ENCODE results near the gene SLX9.
"Not testable (repeated sequence)": the region's sequence is repeated elsewhere in the genome, so short reads cannot be mapped to it uniquely, and the experiment has no call there.

SLX9 gene

DNA sequence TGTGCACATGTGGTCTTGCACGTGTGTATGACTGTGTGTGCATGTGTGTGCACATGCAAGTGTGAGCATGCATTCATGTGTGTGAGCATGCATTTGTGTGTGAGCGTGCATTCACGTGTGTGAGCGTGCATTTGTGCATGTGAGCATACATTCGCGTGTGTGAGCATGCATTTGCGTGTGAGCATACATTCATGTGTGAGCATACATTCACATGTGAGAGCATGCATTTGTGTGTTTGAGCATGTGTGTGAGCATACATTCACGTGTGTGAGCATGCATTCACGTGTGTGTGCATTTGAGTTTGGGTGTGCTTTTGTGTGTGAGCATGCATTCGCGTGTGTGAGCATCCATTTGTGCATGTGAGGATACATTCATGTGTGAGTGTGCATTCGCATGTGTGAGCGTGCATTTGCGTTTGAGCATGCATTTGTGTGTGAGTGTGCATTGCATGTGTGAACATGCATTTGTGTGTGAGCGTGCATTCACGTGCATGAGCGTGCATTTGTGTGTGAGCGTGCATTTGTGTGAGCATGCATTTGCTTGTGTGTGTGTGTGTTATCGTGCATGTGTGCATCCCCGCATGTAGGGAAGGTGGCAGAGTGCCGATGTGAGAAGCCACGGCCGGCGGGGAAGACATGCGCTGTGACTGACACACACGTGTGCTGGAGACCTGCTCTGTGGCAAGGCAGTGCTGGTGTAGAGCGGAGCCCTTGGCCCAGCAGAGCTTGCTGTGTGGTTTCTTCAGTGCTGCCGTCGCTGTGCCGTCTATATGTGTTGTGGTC is 37.4 kb upstream of the SLX9 start:
- DNase-seq (ENCODE audit: low read depth in 2 of 2), result no peak

DNA sequence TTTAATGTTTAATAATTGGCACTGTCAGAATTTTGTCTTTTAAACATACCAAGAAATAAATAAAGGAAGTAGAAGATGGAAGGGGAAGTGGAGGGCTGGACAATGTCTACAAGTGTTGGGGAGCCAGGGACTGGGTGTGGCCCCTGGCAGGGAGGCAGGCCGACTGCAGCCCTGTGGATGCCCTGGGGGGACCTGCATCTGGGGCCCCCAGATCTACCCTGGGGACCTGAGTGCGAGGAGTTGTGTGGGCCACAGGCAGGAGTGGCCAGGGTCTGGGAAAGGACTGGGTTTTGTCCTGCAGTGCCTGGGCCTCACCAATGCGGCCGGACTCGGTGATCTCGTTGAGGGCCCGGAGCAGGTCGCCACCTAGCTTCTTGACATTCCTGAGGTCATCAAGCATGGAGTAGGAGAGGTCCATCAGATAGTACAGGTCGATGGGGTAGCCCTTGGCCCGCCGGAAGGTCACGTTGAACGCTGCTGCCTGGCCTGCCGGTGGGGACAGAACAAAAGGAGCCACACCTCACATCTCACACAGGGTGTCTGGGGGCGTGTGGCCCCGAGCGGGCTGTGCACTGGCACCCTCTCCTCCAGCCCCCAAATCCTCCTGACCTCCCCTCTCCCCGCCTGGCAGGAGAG is 36.7 kb upstream of the SLX9 start:
- DNase-seq (ENCODE audit: low read depth in 2 of 2), result no peak

DNA sequence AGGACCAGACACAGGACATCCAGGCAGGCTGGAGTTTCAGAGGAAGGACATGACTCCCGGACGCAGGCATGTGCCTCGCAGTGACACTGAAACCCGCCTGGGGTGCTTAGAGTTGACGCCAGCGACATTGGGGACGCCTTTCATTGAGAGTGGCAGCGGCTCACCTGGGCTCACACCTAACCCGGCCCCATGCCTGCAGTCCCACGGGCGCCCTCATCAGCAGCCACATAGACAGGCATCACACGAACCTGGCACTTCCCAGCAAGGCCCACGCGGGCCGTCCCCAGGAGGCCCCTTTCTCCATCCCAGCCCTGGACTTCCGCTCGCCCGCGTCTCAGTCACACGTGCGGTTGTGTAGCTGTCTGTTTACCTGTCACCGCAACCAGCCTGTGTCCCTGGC is 36.1 kb upstream of the SLX9 start:
- no peak for DNase-seq (ENCODE audit: low read depth in 2 of 2)

DNA sequence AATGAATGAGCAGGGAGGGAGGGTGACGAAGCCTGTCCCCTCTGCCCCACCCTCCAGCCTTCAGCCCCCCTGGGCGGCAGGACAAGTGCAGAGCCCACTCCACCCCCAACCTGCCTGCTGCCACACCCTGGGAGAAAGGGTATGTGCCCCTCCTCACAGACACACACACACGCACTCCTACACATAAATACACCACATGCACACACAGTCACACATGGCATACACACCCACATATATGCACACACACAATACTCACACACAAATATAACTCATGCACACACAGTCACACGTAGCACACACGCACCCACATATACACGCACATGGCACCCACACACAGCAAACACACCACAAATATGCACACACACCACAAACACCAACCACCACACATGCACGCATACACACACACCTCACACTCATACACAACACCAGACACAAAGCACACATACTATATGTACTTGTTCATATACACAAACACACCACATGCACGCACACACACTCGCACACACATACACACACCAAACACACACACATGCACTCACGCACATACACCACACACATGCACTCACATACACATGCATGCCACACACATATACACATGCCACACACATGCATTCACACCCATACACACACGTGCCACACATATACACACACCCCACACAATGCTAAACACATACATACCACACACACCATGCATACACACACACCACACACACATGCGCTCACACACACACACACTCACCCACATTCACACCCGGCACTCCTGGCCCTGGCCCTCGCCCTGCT is 35.5 kb upstream of the SLX9 start:
- DNase-seq (ENCODE audit: low read depth in 2 of 2), result no peak

DNA sequence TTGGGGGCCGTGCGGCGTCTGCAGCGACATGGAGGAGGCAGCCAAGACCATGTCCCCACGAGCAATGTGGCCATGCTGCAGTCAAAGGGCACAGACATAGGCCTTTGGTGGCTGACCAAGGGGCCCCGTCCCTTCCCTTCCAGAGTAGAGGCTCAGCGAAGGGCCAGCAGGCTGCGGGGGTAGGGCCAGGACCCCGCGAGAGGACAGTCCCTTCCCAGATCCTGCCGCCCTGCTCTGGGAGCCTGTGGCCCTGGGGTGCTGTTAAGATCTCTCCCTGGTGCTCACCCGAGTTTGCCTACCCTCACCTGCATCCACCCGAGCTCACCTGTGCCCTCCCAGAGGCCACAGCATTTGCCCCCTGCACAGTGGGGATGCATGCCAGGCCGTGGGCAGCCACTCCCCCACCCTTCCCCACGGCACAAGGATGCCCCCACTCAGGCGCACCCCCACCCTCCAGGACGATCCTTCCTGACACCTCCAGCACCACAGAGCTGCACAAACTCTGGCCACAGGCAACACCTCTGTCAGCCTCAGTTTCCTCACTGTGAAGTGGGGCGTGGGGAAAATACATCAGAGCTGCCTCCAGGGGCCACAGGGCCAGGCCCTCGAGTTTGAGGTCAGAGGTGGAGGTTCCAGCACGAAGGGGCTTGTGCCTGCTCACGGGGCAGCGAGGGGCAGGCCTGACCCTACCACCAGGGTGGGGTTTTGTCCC is 34.7 kb upstream of the SLX9 start:
- no peak for DNase-seq (ENCODE audit: low read depth in 2 of 2)

DNA sequence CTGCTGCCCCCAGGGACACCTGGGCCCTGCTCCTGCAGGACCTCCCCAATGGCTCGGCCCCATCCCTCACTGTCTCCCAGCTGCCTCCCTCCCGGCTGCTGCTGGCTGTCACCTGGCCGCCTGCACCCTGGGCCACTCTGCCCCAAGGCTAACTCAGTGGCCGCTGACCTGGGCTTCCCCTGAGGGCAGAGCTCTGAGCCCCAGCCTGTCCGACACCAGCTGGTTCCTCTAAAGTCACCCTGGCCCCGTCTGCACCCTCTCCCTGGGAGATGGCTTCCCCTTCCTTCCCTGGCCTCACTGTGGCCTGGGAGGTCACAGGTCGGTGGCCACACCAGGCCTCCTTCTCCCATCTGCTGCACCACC is 34.1 kb upstream of the SLX9 start:
- DNase-seq (ENCODE audit: low read depth in 2 of 2), result no peak

DNA sequence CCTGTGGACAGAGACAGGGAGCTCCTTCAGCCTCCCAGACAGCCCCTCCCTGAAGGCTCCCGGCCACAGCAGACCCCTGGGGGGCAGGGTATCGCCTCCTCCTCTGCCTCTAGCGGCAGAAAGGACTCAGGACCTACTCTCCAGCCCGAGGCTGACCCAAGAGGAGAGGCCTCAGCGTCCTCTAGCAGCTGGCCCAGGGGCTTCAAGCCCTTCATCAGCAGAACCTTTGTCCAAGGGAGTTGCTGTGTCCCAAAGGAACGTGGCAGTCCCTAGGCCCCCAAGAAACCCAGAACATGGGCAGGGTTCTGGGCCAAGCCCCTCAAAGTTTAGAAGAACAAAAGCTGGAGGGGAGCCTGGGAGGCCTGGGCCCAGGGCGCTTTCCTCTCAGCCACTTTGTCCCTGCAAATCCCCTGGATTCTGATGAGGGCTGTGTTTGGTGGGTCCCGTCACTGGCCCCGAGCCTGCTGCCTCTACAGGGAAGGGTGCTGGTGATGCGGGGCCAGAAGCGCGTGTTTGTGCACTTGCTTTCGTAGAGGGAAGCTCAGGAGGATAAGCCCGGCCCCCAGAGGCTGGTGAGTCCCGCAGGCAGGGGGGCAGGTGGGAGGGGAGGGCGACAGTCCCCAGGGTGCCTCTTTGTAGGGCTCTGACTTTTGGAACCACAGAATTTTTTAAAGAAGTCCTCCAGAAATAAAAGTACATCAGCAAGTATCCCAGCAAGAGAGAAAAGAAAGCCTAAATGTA is 32.4 kb upstream of the SLX9 start:
- no peak for DNase-seq (ENCODE audit: low read depth in 2 of 2)

DNA sequence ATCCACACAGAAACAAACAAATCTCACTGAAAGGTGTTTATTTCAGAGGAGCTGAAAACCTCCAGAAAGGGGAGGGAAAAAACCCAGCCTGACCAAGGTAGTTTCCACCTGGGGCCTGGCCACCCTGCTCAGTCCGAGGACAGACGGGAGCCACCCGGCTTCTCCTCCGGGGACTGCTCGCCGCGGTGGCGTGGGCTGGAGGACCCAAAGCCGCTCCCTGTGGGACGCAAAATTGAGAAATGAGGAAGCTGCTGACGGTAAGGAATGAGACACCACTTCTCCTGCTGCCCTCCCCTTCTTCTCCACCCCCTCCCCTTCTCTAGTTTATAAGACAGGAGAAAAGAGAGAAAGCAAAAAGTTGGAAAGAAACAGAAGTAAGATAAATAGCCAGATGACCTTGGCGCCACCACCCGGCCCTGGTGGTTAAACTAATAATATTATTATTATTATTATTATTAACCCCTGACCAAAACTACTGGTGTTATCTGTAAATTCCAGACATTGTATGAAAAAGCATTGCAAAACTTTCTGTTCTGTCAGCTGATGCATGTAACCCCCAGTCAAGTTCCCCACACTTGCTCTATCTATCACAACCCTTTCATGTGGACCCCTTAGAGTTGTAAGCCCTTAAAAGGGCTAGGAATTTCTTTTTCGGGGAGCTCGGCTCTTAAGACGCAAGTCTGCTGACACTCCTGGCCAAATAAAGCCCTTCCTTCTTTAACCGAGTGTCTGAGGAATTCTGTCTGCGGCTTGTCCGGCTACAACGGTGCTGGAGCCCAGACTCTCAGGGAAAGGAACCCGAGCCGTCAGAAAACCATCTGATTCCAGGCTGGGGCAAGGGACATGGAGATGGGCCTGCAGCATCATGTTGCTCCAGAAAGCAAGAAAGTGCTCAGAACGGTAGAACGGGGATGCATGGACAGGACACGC is 31.6 kb upstream of the SLX9 start:
- no peak for DNase-seq (ENCODE audit: low read depth in 2 of 2)

DNA sequence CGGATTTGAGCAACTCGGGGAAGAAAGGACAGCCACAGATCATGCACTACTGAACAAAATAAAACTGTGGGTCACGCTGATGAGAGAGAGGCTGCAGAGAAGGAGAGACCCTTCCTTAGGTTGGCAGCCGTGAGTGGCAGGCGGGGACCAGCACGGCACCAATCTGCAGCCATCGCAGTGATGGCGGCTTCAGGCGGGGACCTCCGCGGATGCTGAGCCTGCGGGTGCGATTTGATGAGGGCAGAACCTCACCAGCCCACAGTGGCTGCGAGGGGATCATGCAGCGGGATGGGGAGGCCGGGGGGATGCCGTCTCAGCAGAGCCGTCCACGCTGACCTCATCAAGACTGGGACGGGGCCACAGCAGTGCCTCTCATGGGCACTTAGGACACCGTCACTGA is 30.9 kb upstream of the SLX9 start:
- DNase-seq (ENCODE audit: low read depth in 2 of 2), result no peak

DNA sequence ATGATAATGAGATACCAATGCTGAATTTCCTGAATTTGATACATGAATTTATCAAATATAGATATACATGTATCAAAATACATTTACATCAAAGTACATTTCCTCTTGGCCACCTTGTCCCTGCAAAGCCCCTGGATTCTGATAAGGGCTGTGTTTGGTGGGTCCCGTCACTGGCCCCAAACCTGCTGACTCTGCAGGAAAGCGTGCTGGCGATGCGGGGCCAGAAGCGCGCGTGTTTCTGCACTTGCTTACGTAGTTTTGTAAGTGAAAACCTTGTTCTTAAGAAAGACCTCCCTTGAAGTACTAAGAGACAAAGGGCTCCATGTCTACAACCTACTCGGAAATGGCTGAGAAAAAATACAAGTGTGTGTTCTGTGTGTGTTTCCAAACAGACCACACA is 30.1 kb upstream of the SLX9 start:
- no peak for DNase-seq (ENCODE audit: low read depth in 2 of 2)

DNA sequence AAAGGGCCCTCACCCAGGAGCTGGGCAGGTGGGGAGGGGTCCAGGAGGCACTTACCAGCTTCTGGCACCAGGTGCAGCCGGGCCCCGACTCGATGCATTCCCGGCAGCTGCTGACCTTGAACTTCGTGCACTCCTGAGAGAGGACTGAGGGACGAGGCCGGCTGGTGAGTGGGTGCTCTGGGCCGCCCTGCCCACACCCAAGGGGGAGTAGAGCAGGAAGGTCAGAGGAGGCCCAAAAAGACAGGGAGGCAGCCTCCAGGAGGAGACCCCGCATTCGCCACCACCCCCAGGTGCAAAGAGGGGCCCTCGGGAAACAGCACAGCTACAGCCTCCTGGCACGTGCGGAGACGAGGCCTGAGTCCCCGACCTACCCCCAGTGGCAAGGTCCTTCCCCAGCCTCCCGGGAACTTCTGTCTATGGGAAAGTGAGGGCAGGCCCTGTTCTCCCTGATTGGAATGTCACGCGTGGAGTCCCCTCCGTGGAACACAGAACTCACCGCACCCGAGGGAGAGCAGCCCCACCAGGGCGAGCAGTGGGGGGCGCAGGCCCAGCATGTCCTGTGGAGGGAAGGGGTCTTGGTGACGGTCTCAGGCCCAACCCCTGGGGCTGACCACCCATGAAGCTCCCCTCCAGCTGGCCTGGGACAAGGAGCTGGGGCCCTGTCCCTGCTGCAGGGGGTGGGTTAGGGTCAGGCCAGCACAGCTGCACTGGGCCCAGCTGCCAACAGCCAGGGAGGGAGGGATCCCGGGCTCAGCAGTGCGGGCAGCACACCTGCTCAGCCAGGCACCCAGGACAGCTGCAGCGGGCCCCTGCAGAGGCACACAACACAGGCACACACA is 29.4 kb upstream of the SLX9 start:
- no peak for DNase-seq (ENCODE audit: low read depth in 2 of 2)

DNA sequence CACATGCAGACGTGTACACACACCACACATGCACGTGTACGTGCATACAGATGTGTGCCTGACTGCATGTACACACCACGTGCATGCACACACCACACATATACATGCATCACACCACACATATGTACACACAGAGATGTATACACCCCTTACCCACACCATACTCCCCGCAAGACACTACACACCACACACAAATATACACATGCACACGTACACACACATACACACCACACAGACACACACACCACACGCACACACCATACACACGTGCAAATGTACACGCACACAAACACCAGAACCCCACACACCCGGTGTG is 28.8 kb upstream of the SLX9 start:
- no peak for DNase-seq (ENCODE audit: low read depth in 2 of 2)

DNA sequence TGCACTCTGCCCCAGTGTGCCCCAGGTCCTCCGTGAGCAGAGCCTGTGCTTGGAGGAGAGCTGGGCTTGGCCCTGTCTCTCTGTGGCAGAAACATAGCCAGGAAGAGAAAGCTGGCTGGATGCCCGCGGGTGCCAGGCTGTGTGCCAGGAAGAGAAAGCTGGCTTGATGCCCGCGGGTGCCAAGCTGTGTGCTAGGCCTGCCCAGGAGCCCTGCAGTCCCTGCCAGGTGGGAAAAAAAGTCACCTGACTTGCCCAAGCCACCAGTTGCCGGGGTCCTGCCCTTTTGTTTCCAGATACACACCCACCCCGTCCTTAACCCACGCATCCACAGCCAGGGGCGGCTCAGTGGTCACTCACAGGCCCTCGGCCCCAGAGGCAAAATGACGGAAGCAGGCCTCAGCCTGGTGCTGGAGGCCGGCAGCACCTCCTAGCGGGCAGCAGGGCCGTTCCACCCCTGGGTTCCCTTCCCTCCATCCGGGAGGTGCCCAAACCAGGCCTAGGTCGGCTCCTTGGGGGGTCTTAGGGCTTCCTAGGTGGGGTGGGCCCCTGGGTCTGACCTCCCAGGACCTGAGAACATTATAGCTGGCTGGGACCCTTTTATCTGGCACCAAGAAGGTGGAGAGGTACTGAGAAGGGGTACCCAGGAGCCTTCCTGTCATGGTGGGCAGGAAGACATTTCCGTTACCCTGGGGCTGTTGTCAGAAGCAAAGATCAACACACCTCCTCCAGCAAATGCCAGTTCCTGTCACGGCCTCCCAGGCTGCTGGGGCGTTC is 28.3 kb upstream of the SLX9 start:
- no peak for DNase-seq (ENCODE audit: low read depth in 2 of 2)

DNA sequence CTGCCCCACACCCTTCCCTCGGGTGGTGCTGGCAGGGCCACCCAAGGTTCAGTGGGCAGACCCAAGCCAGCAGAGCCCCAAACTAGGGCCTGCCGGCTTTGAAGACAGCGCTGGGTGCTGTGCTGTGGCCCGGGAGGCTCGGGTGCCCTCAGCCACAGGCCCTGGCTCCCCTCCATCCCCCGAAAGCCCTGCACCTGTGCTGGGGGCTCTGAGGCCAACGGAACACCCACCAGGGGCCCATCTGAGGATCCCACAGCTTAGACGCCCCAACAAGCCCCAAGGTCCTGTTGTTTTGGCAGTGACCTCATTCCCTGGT is 27.7 kb upstream of the SLX9 start:
- no peak for DNase-seq (ENCODE audit: low read depth in 2 of 2)

DNA sequence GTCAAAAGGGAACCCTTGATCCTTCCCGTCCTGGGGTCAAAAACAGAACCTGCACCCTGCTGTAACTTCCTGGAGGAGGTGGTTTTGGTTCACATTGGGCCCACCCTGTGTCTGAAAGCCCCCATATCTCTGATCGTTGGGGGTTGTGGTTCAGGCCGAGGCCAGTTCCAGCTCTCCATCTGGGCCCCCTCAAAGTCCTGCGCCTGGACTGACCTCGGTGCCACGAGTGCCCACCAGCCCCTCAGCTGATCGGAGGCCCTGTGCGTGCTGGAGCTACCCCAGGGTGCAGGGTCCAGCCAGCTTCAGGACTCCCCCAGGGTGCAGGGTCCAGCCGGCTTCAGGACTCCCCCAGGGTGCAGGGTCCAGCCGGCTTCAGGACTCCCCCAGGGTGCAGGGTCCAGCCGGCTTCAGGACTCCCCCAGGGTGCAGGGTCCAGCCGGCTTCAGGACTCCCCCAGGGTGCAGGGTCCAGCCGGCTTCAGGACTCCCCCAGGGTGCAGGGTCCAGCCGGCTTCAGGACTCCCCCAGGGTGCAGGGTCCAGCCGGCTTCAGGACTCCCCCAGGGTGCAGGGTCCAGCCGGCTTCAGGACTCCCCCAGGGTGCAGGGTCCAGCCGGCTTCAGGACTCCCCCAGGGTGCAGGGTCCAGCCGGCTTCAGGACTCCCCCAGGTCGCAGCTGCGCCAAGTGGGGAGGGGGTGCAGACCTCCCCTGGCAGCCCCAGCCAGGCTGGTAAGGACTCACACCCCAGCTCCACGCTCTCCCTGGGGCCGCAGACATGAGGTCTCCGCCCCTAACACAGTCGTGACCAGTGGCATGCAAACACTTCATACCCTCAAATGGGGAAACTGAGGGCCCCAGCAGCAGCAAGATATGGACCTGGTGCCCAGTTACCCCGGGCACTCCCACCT is 27.1 kb upstream of the SLX9 start:
- not testable (repeated sequence) for DNase-seq (ENCODE audit: low read depth in 2 of 2)

DNA sequence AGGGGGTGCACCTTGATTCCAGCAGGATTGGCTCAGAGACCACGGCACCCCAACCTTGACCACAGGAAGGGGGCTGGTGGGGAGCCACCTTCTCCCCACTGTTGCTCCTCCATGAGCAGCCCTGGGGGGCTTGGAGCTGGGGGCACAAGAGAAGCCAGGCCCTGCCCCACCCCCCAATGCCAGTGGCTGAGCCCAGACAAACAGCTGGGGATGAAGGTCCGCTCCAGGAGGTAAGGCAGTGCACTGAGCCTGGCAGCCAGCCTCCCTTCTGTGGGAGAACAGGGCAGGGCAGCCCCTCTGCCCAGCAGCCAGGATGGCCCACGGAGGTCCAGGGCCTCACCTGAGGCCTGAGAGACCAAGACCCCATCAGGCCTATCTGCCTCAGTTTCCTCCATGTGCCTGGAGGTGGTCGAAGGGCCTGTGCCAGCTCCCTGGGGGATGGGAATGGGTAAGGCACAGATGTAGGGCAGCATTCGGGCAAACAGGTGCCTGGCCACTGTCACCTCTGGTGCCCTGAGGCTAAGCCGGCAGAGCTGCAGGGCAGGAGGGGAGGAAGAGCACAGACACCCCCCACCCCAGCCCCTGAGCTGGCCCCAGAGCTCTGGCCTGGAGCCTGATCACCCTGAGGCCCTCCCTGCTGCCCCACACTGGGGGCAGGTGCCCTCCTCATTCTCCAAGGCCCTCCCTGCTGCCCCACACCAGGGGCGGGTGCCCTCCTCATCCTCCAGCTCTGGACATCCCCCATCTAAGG is 26.2 kb upstream of the SLX9 start:
- DNase-seq (ENCODE audit: low read depth in 2 of 2), result no peak

DNA sequence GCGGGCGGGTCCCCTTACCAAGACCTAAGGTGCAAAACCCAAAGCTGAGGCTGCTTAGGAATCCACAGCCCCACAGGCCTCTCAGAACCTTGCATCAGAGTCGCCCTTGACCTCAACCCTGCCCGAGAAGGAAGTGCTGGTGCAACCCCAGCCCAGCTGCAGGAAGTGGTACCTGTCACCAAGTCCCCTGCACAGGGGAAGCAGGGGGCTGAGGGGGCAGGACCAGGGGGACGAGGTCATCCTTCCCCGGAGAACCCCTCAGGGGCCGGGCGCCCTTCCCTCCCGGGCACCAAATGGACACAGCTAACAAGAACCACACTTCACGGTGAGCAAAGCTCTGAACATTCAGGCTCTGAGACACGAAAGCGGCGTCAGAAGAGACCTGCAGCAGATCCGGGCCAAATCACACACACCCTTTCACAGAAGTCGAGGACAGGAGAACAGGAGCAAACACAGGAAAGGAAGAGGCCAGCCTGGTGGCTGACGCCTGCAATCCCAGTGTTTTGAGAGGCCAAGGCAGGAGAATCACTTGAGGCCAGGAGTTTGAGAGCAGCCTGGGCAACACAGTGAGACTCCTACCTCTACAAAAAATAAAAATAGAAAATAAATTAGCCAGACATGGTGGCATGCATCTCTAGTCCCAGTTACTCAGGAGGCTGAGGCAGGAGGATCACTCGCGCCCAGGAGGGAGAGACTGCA is 25.5 kb upstream of the SLX9 start:
- no peak for DNase-seq (ENCODE audit: low read depth in 2 of 2)
